MM.1S (cell line): ENCODE results near the gene ECHDC1.

Experiments used
- DNase-seq: peaks from one replicate; pipeline ENCODE4 v3.0.0-alpha.2; 2015
- H2AFZ ChIP-seq: fragments of 300-600 bp; sonication (generic); 2 replicates; pipeline ENCODE4 v1.6.0; 2016; ENCODE audit warnings: antibody characterized with exemption, low read length
- H3F3A ChIP-seq: fragments of 300-600 bp; sonication (generic); 2 replicates; pipeline ENCODE4 v1.6.1; 2016; ENCODE audit warnings: mild to moderate bottlenecking, antibody characterized with exemption, low read length, moderate library complexity, mixed read lengths; ENCODE audit not compliant: insufficient read depth
- H3K27ac ChIP-seq: fragments of 300-600 bp; sonication (generic); 2 replicates; pipeline ENCODE4 v1.5.1; 2016; ENCODE audit warnings: mild to moderate bottlenecking, low read length
- H3K27me3 ChIP-seq: fragments of 300-600 bp; sonication (generic); replicated peaks from 2 replicates; pipeline ENCODE4 v1.6.0; 2016; ENCODE audit warnings: low read length; ENCODE audit not compliant: insufficient read depth
- H3K36me3 ChIP-seq: fragments of 300-600 bp; sonication (generic); replicated peaks from 2 replicates; pipeline ENCODE4 v1.6.1; 2016; ENCODE audit warnings: mild to moderate bottlenecking, low read length, mixed read lengths; ENCODE audit not compliant: insufficient read depth
- H3K4me1 ChIP-seq: fragments of 300-600 bp; sonication (generic); 2 replicates; pipeline ENCODE4 v1.6.1; 2016; ENCODE audit warnings: low read length, mixed read lengths
- H3K4me2 ChIP-seq: fragments of 300-600 bp; sonication (generic); 2 replicates; pipeline ENCODE4 v1.6.0; 2016; ENCODE audit warnings: low read depth, low read length
- H3K4me3 ChIP-seq: fragments of 300-600 bp; sonication (generic); 2 replicates; pipeline ENCODE4 v1.5.1; 2016; ENCODE audit warnings: low read length, mixed read lengths
- H3K79me2 ChIP-seq: fragments of 300-600 bp; sonication (generic); 2 replicates; pipeline ENCODE4 v1.6.1; 2016; ENCODE audit warnings: mixed run types, low read length, mixed read lengths
- H3K9ac ChIP-seq: fragments of 300-600 bp; sonication (generic); 2 replicates; pipeline ENCODE4 v1.6.1; 2016; ENCODE audit warnings: low read length, mixed read lengths
- H3K9me2 ChIP-seq: fragments of 300-600 bp; sonication (generic); replicated peaks from 2 replicates; pipeline ENCODE4 v1.6.1; 2016; ENCODE audit warnings: mild to moderate bottlenecking, low read length, mixed read lengths; ENCODE audit not compliant: insufficient read depth
- H3K9me3 ChIP-seq: fragments of 300-600 bp; sonication (generic); replicated peaks from 2 replicates; pipeline ENCODE4 v1.6.1; 2016; ENCODE audit warnings: mild to moderate bottlenecking, low read length, mixed read lengths; ENCODE audit not compliant: insufficient read depth
- H4K20me1 ChIP-seq: fragments of 300-600 bp; sonication (generic); 2 replicates; pipeline ENCODE4 v1.6.1; 2016; ENCODE audit warnings: mild to moderate bottlenecking, low read length, moderate library complexity, mixed read lengths; ENCODE audit not compliant: insufficient read depth
- CTCF ChIP-seq: fragments of 300-600 bp; sonication (generic); IDR thresholded peaks from 2 replicates; pipeline ENCODE4 v1.5.1; 2016; ENCODE audit warnings: antibody characterized with exemption, low read length, mixed read lengths
- EZH2 ChIP-seq: fragments of 300-600 bp; sonication (generic); optimal IDR thresholded peaks from 2 replicates; pipeline ENCODE3; 2017; ENCODE audit warnings: low read depth, mild to moderate bottlenecking, antibody characterized with exemption, low read length, mixed read lengths
- EZH2phosphoT487 ChIP-seq: fragments of 300-600 bp; sonication (generic); IDR thresholded peaks from 2 replicates; pipeline ENCODE4 v1.6.1; 2018; ENCODE audit warnings: antibody characterized with exemption, low read length

ECHDC1 gene

GRCh38 chr6:127266892-127267645, 76.3 kb downstream of the ECHDC1 start:
- Histone ChIP-seq H3K9ac (peak overlapping the region; percentile 93), H3F3A (peaks cover 18% of the 10 kb centered on the region), H3K27ac (peak overlapping the region; percentile 88), H3K4me3 (peak overlapping the region; percentile 93), H3K79me2 (peaks cover 49% of the 10 kb centered on the region), H3K27me3 (no peaks in the 10 kb centered on the region), H3K9me3 (no peaks in the 10 kb centered on the region), H3K4me2 (peak overlapping the region; percentile 79), H3K9me2 (no peaks in the 10 kb centered on the region), H3K4me1 (0 out of 2 replicates have a peak, but pooled peaks cover 7% of the 10 kb centered on the region), H3K36me3 (no peaks in the 10 kb centered on the region), H4K20me1 (no peaks in the 10 kb centered on the region), H2AFZ (peak overlapping the region; percentile 79)
- peak; percentile 54 for DNase-seq
- TF ChIP-seq CTCF: no peak
- no peak for TF ChIP-seq EZH2phosphoT487
- no peak for TF ChIP-seq EZH2

- H4K20me1 ChIP-seq: no peaks in the 10 kb centered on the region
- H3K9me2 ChIP-seq: no peaks in the 10 kb centered on the region
- peak within 1 kb of the TSS; percentile 88 for H3K27ac ChIP-seq
- H3K4me2 ChIP-seq: peak within 1 kb of the TSS; percentile 79
- H3K9ac ChIP-seq: peak within 1 kb of the TSS; percentile 93
- peak within 1 kb of the TSS; percentile 85 for H2AFZ ChIP-seq
- H3K9me3 ChIP-seq: no peaks in the 10 kb centered on the region
- H3K27me3 ChIP-seq: no peaks in the 10 kb centered on the region
- H3K4me3 ChIP-seq: peak within 1 kb of the TSS; percentile 93
- 0 out of 2 replicates have a peak, but pooled peaks cover 7% of the 10 kb centered on the region for H3K4me1 ChIP-seq
- no peak for TF ChIP-seq EZH2phosphoT487
- peak; percentile 75 for TF ChIP-seq CTCF
- peaks cover 43% of the 10 kb centered on the region for H3K79me2 ChIP-seq
- peaks cover 18% of the 10 kb centered on the region for H3F3A ChIP-seq
- H3K36me3 ChIP-seq: no peaks in the 10 kb centered on the region
- peak; percentile 80 for DNase-seq
These were observed 77.1 kb downstream of the ECHDC1 start, which contains the start of gene RNF146 for GRCh38 chr6:127266178-127266891. RNF146 (plus strand) TSS chr6:127266864; CDS start chr6:127280339, 13,475 bp downstream.

- no peaks in the 10 kb centered on the region for H3K9me3 ChIP-seq
- H3K36me3 ChIP-seq: no peaks in the 10 kb centered on the region
- peaks cover 18% of the 10 kb centered on the region for H3F3A ChIP-seq
- peaks cover 15% of the 10 kb centered on the region for H3K79me2 ChIP-seq
- no peak overlapping the region for H3K9ac ChIP-seq
- H3K9me2 ChIP-seq: no peaks in the 10 kb centered on the region
- H3K27me3 ChIP-seq: no peaks in the 10 kb centered on the region
- H2AFZ ChIP-seq: no peak overlapping the region
- DNase-seq: no peak
- no peaks in the 10 kb centered on the region for H3K4me1 ChIP-seq
- no peak overlapping the region for H3K27ac ChIP-seq
- TF ChIP-seq EZH2: no peak
- no peak for TF ChIP-seq EZH2phosphoT487
- TF ChIP-seq CTCF: no peak
- H3K4me3 ChIP-seq: no peak overlapping the region
- H4K20me1 ChIP-seq: no peaks in the 10 kb centered on the region
- H3K4me2 ChIP-seq: no peak overlapping the region
These were observed 79.9 kb downstream of the ECHDC1 start for GRCh38 chr6:127263481-127263880.
